ENCODE measurements around the gene ZNF860.

DNA sequence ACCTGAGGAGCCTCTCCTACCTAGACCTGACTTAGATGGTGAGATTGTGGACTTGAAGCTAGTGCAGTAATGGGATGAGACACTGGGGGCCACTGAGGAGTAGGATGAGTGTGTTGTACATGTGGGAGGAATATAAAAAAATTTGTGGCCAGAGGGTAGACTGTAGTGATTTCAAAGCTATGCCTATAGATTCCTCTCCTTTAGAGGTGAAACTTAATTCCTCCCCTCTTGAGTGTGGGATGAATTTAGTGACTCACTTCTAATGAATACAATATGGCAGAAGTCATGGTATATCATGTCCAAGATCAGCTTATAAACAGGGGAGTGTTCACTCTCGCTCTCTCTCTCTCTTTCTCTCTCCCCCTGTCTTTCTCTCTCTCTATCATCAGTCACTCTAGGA lies 6.7 kb downstream of the ZNF860 start:
- TF ChIP-seq, protein P1, sequence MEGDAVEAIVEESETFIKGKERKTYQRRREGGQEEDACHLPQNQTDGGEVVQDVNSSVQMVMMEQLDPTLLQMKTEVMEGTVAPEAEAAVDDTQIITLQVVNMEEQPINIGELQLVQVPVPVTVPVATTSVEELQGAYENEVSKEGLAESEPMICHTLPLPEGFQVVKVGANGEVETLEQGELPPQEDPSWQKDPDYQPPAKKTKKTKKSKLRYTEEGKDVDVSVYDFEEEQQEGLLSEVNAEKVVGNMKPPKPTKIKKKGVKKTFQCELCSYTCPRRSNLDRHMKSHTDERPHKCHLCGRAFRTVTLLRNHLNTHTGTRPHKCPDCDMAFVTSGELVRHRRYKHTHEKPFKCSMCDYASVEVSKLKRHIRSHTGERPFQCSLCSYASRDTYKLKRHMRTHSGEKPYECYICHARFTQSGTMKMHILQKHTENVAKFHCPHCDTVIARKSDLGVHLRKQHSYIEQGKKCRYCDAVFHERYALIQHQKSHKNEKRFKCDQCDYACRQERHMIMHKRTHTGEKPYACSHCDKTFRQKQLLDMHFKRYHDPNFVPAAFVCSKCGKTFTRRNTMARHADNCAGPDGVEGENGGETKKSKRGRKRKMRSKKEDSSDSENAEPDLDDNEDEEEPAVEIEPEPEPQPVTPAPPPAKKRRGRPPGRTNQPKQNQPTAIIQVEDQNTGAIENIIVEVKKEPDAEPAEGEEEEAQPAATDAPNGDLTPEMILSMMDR (IDR thresholded peaks at IDR 0.05; ENCODE audit: low read depth, low read length), result no peak
- no peak for TF ChIP-seq POLR2A (IDR thresholded peaks at IDR 0.05; ENCODE audit: extremely low read depth, insufficient read length)
